ENCODE results near the gene APOA5. TPM values are rescaled to one million over a fixed set of nuclear protein-coding genes. Genes with fewer than 3 reads are reported as not detected.

APOA5 gene
- total and polyA plus RNA-seq, 2 of the 13 experiments (the other 11 are each of a cell fraction or from before 2014, with no cell fraction given), result 44.0 to 49.1 TPM

DNA sequence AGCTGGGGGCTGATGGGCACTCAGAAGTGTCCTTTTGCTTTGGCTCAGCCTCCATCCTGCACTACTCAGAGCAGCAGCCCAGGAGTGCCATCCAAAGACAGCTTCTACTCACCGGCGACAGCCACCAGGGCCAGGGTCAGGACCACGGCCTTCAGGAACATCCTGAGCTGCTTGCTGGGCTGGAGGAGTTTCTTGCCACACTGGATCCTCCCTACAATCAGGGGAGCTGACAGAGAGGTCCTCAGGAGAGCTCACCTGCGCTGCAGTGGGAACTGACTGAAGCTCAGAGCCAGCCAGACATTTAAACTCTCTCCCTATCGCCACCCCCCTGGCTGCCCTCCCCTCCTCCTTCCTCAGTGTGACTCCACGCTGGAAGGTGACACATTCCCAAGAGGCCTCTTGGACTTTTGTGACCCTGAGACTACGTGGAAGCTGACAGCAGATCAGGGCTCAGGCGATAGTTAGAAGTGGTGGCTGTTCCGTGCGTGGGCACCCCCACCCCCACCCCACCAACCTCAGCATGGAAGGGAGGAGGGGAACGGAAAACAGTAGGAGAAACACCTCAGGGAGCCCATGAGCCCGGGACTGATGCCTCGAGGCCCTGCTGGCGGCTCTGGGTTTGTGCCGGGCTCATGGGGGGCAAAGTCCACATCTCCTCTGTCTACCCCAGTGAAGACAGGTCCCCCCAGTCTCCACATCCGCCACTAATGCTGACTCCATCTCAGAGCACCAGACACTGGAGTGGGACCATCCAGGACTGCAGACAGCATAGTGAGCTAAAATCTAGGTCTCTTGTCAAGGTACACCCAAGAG is 31.6 kb upstream of the APOA5 start, which contains the start of gene APOA4 (continued):
- no peak for TF ChIP-seq ZNF878 (CRISPR knock-in tag; IDR thresholded peaks at IDR 0.05)
- TF ChIP-seq ZNF274 (CRISPR knock-in tag; IDR thresholded peaks at IDR 0.05), result no peak
- TF ChIP-seq, protein P1, sequence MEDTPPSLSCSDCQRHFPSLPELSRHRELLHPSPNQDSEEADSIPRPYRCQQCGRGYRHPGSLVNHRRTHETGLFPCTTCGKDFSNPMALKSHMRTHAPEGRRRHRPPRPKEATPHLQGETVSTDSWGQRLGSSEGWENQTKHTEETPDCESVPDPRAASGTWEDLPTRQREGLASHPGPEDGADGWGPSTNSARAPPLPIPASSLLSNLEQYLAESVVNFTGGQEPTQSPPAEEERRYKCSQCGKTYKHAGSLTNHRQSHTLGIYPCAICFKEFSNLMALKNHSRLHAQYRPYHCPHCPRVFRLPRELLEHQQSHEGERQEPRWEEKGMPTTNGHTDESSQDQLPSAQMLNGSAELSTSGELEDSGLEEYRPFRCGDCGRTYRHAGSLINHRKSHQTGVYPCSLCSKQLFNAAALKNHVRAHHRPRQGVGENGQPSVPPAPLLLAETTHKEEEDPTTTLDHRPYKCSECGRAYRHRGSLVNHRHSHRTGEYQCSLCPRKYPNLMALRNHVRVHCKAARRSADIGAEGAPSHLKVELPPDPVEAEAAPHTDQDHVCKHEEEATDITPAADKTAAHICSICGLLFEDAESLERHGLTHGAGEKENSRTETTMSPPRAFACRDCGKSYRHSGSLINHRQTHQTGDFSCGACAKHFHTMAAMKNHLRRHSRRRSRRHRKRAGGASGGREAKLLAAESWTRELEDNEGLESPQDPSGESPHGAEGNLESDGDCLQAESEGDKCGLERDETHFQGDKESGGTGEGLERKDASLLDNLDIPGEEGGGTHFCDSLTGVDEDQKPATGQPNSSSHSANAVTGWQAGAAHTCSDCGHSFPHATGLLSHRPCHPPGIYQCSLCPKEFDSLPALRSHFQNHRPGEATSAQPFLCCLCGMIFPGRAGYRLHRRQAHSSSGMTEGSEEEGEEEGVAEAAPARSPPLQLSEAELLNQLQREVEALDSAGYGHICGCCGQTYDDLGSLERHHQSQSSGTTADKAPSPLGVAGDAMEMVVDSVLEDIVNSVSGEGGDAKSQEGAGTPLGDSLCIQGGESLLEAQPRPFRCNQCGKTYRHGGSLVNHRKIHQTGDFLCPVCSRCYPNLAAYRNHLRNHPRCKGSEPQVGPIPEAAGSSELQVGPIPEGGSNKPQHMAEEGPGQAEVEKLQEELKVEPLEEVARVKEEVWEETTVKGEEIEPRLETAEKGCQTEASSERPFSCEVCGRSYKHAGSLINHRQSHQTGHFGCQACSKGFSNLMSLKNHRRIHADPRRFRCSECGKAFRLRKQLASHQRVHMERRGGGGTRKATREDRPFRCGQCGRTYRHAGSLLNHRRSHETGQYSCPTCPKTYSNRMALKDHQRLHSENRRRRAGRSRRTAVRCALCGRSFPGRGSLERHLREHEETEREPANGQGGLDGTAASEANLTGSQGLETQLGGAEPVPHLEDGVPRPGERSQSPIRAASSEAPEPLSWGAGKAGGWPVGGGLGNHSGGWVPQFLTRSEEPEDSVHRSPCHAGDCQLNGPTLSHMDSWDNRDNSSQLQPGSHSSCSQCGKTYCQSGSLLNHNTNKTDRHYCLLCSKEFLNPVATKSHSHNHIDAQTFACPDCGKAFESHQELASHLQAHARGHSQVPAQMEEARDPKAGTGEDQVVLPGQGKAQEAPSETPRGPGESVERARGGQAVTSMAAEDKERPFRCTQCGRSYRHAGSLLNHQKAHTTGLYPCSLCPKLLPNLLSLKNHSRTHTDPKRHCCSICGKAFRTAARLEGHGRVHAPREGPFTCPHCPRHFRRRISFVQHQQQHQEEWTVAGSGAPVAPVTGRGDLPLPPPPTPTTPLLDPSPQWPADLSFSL (CRISPR knock-in tag; IDR thresholded peaks at IDR 0.05), result 0 out of 2 replicates have a peak, but pooled peaks have one; percentile 24
- TF ChIP-seq AKAP8 (CRISPR knock-in tag; IDR thresholded peaks at IDR 0.05), result no peak
- TF ChIP-seq, protein P2, sequence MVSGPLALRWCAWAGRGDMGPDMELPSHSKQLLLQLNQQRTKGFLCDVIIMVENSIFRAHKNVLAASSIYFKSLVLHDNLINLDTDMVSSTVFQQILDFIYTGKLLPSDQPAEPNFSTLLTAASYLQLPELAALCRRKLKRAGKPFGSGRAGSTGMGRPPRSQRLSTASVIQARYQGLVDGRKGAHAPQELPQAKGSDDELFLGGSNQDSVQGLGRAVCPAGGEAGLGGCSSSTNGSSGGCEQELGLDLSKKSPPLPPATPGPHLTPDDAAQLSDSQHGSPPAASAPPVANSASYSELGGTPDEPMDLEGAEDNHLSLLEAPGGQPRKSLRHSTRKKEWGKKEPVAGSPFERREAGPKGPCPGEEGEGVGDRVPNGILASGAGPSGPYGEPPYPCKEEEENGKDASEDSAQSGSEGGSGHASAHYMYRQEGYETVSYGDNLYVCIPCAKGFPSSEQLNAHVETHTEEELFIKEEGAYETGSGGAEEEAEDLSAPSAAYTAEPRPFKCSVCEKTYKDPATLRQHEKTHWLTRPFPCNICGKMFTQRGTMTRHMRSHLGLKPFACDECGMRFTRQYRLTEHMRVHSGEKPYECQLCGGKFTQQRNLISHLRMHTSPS (CRISPR knock-in tag; IDR thresholded peaks at IDR 0.05; ENCODE audit: low read depth), result no peak
- TF ChIP-seq, protein P3, sequence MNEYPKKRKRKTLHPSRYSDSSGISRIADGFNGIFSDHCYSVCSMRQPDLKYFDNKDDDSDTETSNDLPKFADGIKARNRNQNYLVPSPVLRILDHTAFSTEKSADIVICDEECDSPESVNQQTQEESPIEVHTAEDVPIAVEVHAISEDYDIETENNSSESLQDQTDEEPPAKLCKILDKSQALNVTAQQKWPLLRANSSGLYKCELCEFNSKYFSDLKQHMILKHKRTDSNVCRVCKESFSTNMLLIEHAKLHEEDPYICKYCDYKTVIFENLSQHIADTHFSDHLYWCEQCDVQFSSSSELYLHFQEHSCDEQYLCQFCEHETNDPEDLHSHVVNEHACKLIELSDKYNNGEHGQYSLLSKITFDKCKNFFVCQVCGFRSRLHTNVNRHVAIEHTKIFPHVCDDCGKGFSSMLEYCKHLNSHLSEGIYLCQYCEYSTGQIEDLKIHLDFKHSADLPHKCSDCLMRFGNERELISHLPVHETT (CRISPR knock-in tag; conservative IDR thresholded peaks at IDR 0.05), result no peak
- TF ChIP-seq ZNF746 (CRISPR knock-in tag; IDR thresholded peaks at IDR 0.05), result no peak
- no peak for TF ChIP-seq ZSCAN9 (CRISPR knock-in tag; IDR thresholded peaks at IDR 0.05; ENCODE audit: borderline replicate concordance)
- TF ChIP-seq ATF7-NPFF (CRISPR knock-in tag; IDR thresholded peaks at IDR 0.05; ENCODE audit: low read depth), result peak; percentile 54; the same call in 1 of the 2 replicates
- TF ChIP-seq NFKB2 (CRISPR knock-in tag; IDR thresholded peaks at IDR 0.05; ENCODE audit: borderline replicate concordance), result no peak
- TF ChIP-seq REXO4 (CRISPR knock-in tag; IDR thresholded peaks at IDR 0.05; ENCODE audit: borderline replicate concordance), result no peak
- no peak for TF ChIP-seq TEAD2 (CRISPR knock-in tag; IDR thresholded peaks at IDR 0.05)
- no peak for TF ChIP-seq ZNF670 (CRISPR knock-in tag; IDR thresholded peaks at IDR 0.05; ENCODE audit: borderline replicate concordance)
- TF ChIP-seq CBFB (CRISPR knock-in tag; IDR thresholded peaks at IDR 0.05), result no peak
- TF ChIP-seq, protein P4, sequence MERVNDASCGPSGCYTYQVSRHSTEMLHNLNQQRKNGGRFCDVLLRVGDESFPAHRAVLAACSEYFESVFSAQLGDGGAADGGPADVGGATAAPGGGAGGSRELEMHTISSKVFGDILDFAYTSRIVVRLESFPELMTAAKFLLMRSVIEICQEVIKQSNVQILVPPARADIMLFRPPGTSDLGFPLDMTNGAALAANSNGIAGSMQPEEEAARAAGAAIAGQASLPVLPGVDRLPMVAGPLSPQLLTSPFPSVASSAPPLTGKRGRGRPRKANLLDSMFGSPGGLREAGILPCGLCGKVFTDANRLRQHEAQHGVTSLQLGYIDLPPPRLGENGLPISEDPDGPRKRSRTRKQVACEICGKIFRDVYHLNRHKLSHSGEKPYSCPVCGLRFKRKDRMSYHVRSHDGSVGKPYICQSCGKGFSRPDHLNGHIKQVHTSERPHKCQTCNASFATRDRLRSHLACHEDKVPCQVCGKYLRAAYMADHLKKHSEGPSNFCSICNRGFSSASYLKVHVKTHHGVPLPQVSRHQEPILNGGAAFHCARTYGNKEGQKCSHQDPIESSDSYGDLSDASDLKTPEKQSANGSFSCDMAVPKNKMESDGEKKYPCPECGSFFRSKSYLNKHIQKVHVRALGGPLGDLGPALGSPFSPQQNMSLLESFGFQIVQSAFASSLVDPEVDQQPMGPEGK (CRISPR knock-in tag; IDR thresholded peaks at IDR 0.05), result no peak; the same call in none of the 2 replicates
- TF ChIP-seq CBX2 (IDR thresholded peaks at IDR 0.05; ENCODE audit: low read depth, low read length), result no peak
- TF ChIP-seq CBX2 (CRISPR knock-in tag; IDR thresholded peaks at IDR 0.05; ENCODE audit: low read depth), result no peak
- no peak for TF ChIP-seq ZFP36L1 (CRISPR knock-in tag; IDR thresholded peaks at IDR 0.05)

Measured in HepG2 (cell line).